H1 (cell line): ENCODE data around the gene SERAC1. TPM values are rescaled to one million over a fixed set of nuclear protein-coding genes. Genes with fewer than 3 reads are reported as not detected.
A peak's percentile ranks its signal among the peaks of the same experiment; 100 is the strongest.

ENCODE experiments used
- CTCF ChIA-PET: fragments of 300-600 bp; sonication (Branson Sonifier 250); formaldehyde crosslinking; loops from one replicate; lab custom pipeline; 2021; ENCODE audit not compliant: partially characterized antibody; lab: Charles Lee
- POLR2A ChIA-PET: fragments of 300-600 bp; sonication (Branson Sonifier 250); formaldehyde crosslinking; loops from one replicate; lab custom pipeline; 2021; ENCODE audit warnings: inconsistent platforms; ENCODE audit not compliant: partially characterized antibody; lab: Charles Lee
- DNase-seq, 2 experiments: peaks; one replicate each; pipeline versions ENCODE4 v3.0.0 to v3.0.0-alpha.2; 2010 to 2022; ENCODE audit warnings: low spot score in 2 of 2, low read depth in 1 of 2, mixed read lengths in 1 of 2
- FAIRE-seq: peaks from 2 replicates; lab custom pipeline; 2011; peaks lifted over from hg19 to GRCh38; lab: Jason Lieb, UNC
- H2AFZ ChIP-seq: 2 replicates; pipeline ENCODE4 v1.8.1; 2012; ENCODE audit warnings: low read length, inconsistent platforms
- H2AK5ac ChIP-seq: 2 replicates; pipeline ENCODE4 v1.6.1; 2013; ENCODE audit warnings: low read depth, low read length
- H2BK120ac ChIP-seq: replicated peaks from 2 replicates; pipeline ENCODE3; 2013; ENCODE audit warnings: low read depth, low read length, inconsistent platforms
- H2BK12ac ChIP-seq: 2 replicates; pipeline ENCODE4 v1.6.1; 2013; ENCODE audit warnings: low read depth, low read length
- H2BK15ac ChIP-seq: 2 replicates; pipeline ENCODE4 v1.6.1; 2013; ENCODE audit warnings: low read length
- H2BK20ac ChIP-seq: 2 replicates; pipeline ENCODE4 v1.6.1; 2013; ENCODE audit warnings: low read length
- H2BK5ac ChIP-seq: 2 replicates; pipeline ENCODE4 v1.6.1; 2013; ENCODE audit warnings: low read depth, low read length
- H3K14ac ChIP-seq: 2 replicates; pipeline ENCODE4 v1.6.1; 2013; ENCODE audit warnings: inconsistent platforms; ENCODE audit not compliant: insufficient read length
- H3K18ac ChIP-seq: 2 replicates; pipeline ENCODE4 v1.6.1; 2013; ENCODE audit warnings: low read length; ENCODE audit errors: extremely low read depth
- H3K23ac ChIP-seq: 2 replicates; pipeline ENCODE4 v1.6.1; 2013; ENCODE audit warnings: inconsistent platforms; ENCODE audit not compliant: insufficient read length
- H3K23me2 ChIP-seq: 2 replicates; pipeline ENCODE4 v1.6.1; 2013; ENCODE audit warnings: low read depth, low read length
- H3K27ac ChIP-seq: 2 replicates; pipeline ENCODE4 v1.6.1; 2011; ENCODE audit warnings: low read depth, low read length, inconsistent platforms
- H3K27me3 ChIP-seq, 4 experiments: replicated peaks in 1 of 4; 1 replicate in 1 of 4; 2 replicates in 3 of 4; pipeline versions ENCODE4 v1.6.1 to v1.8.1; 2011 to 2013; ENCODE audit warnings: low read length in 3 of 4, mild to moderate bottlenecking in 3 of 4, inconsistent platforms in 2 of 4, mixed read lengths in 2 of 4, moderate library complexity in 1 of 4; ENCODE audit not compliant: control insufficient read depth in 3 of 4, insufficient read depth in 3 of 4; ENCODE audit errors: extremely low read depth in 1 of 4
- H3K36me3 ChIP-seq, 4 experiments: 2 replicates each; pipeline versions ENCODE4 v1.6.1 to v1.8.1; 2011 to 2013; ENCODE audit warnings: mild to moderate bottlenecking in 4 of 4, low read length in 3 of 4, moderate library complexity in 2 of 4, control low read depth in 1 of 4, inconsistent platforms in 1 of 4; ENCODE audit not compliant: insufficient read depth in 4 of 4, control insufficient read depth in 2 of 4
- H3K4ac ChIP-seq: replicated peaks from 2 replicates; pipeline ENCODE3; 2013; ENCODE audit warnings: low read length, low read depth, mixed read lengths, inconsistent platforms; ENCODE audit not compliant: insufficient read length
- H3K4me1 ChIP-seq, 4 experiments: replicated peaks in 1 of 4; 1 replicate in 1 of 4; 2 replicates in 3 of 4; pipeline versions ENCODE4 v1.6.1 to v1.8.1; 2011 to 2013; ENCODE audit warnings: low read length in 3 of 4, inconsistent platforms in 2 of 4, mixed read lengths in 1 of 4; ENCODE audit not compliant: insufficient read depth in 4 of 4, control insufficient read depth in 3 of 4
- H3K4me2 ChIP-seq, 2 experiments: 2 replicates each; pipeline versions ENCODE4 v1.6.1 to v1.8.1; 2011 to 2013; ENCODE audit warnings: low read depth in 2 of 2, low read length in 2 of 2, control low read depth in 1 of 2, inconsistent platforms in 1 of 2, mild to moderate bottlenecking in 1 of 2; ENCODE audit not compliant: insufficient read depth in 1 of 2
- H3K4me3 ChIP-seq, 4 experiments: fragments of 200-600, 300-600 bp in 1 of 4; sonication (generic), shearing (Covaris generic), sonication (Bioruptor Twin) in 1 of 4; 2 replicates each; pipeline versions ENCODE4 v1.5.1 to v1.8.1; 2011 to 2016; ENCODE audit warnings: low read length in 4 of 4, low read depth in 3 of 4, control low read depth in 2 of 4, inconsistent platforms in 2 of 4, mild to moderate bottlenecking in 2 of 4, mixed read lengths in 1 of 4, moderate library complexity in 1 of 4; ENCODE audit not compliant: insufficient read depth in 2 of 4; ENCODE audit errors: extremely low read depth in 1 of 4
- H3K56ac ChIP-seq: replicated peaks from 2 replicates; pipeline ENCODE3; 2013; ENCODE audit warnings: low read depth, mild to moderate bottlenecking, mixed read lengths, low read length, inconsistent platforms; ENCODE audit not compliant: insufficient read length
- H3K79me1 ChIP-seq: 2 replicates; pipeline ENCODE4 v1.6.1; 2013; ENCODE audit warnings: low read depth, low read length, control low read depth
- H3K79me2 ChIP-seq, 2 experiments: 2 replicates each; pipeline versions ENCODE4 v1.6.1 to v1.8.1; 2012 to 2013; ENCODE audit warnings: low read length in 2 of 2, mild to moderate bottlenecking in 2 of 2, inconsistent platforms in 1 of 2; ENCODE audit not compliant: insufficient read depth in 2 of 2, control insufficient read depth in 1 of 2
- H3K9ac ChIP-seq, 4 experiments: replicated peaks in 1 of 4; 1 replicate in 1 of 4; 2 replicates in 3 of 4; pipeline versions ENCODE4 v1.6.1 to v1.8.1; 2011 to 2013; ENCODE audit warnings: low read depth in 3 of 4, low read length in 3 of 4, control low read depth in 2 of 4, mild to moderate bottlenecking in 2 of 4, moderate library complexity in 2 of 4, inconsistent platforms in 1 of 4; ENCODE audit errors: extremely low read depth in 1 of 4
- H3K9me3 ChIP-seq, 2 experiments: 2 replicates each; pipeline versions ENCODE4 v1.6.1 to v1.8.1; 2012 to 2013; ENCODE audit warnings: mild to moderate bottlenecking in 2 of 2, moderate library complexity in 2 of 2, control low read depth in 1 of 2, inconsistent platforms in 1 of 2, low read depth in 1 of 2, low read length in 1 of 2, mixed read lengths in 1 of 2; ENCODE audit not compliant: insufficient read depth in 2 of 2
- H4K20me1 ChIP-seq, 2 experiments: replicated peaks in 1 of 2; 2 replicates each; pipeline versions ENCODE3 to v1.8.1; 2011 to 2013; ENCODE audit warnings: inconsistent platforms in 2 of 2, low read length in 2 of 2, mild to moderate bottlenecking in 1 of 2; ENCODE audit not compliant: insufficient read depth in 2 of 2, control insufficient read depth in 1 of 2
- H4K5ac ChIP-seq: 2 replicates; pipeline ENCODE4 v1.6.1; 2013; ENCODE audit warnings: low read length, low read depth, mixed read lengths, inconsistent platforms; ENCODE audit not compliant: insufficient read length
- H4K8ac ChIP-seq: 2 replicates; pipeline ENCODE4 v1.8.0; 2013; ENCODE audit warnings: mild to moderate bottlenecking, moderate library complexity, low read length, inconsistent platforms; ENCODE audit not compliant: insufficient read depth; ENCODE audit errors: extremely low read depth
- H4K91ac ChIP-seq: replicated peaks from 2 replicates; pipeline ENCODE3; 2013; ENCODE audit warnings: low read length, mixed read lengths, inconsistent platforms; ENCODE audit not compliant: insufficient read length
- BRCA1 ChIP-seq: IDR thresholded peaks from 2 replicates; pipeline ENCODE4 v1.6.1; 2012; ENCODE audit warnings: low read depth, low read length, improper control_type of control experiment
- CHD2 ChIP-seq: IDR thresholded peaks from 2 replicates; pipeline ENCODE4 v1.6.1; 2012; ENCODE audit warnings: low read length, improper control_type of control experiment
- FOSL1 ChIP-seq: IDR thresholded peaks from 2 replicates; pipeline ENCODE4 v1.6.1; 2011; ENCODE audit warnings: mild to moderate bottlenecking, low read depth, low read length, moderate library complexity; ENCODE audit not compliant: insufficient read depth
- KDM5A ChIP-seq: fragments of 200-600 bp; IDR thresholded peaks from 2 replicates; pipeline ENCODE4 v1.7.1; 2012; ENCODE audit warnings: mild to moderate bottlenecking, low read length, inconsistent platforms, mixed read lengths
- POLR2AphosphoS5 ChIP-seq: IDR thresholded peaks from 2 replicates; pipeline ENCODE4 v1.6.1; 2011; ENCODE audit warnings: low read depth, low read length
- RXRA ChIP-seq: IDR thresholded peaks from 2 replicates; pipeline ENCODE4 v1.6.1; 2011; ENCODE audit warnings: low read depth, mild to moderate bottlenecking, low read length, moderate library complexity; ENCODE audit not compliant: insufficient read depth
- SP4 ChIP-seq: IDR thresholded peaks from 2 replicates; pipeline ENCODE4 v1.6.1; 2012; ENCODE audit warnings: low read length, inconsistent platforms
- SUZ12 ChIP-seq: fragments of 200-600 bp; sonication (generic); IDR thresholded peaks from 2 replicates; pipeline ENCODE4 v1.6.1; 2012; ENCODE audit warnings: mild to moderate bottlenecking, inconsistent platforms, low read length, moderate library complexity, mixed read lengths
- TCF12 ChIP-seq: IDR thresholded peaks from 2 replicates; pipeline ENCODE4 v1.6.1; 2011; ENCODE audit warnings: low read depth, mild to moderate bottlenecking, low read length
- WGBS, 2 experiments: shearing (Covaris generic) in 1 of 2; methylation state at CpG; one replicate each; pipeline versions ENCODE4 v1.1.6 to v1.1.7; 2013 to 2015; ENCODE audit warnings: low lambda C conversion rate in 2 of 2, mixed read lengths in 2 of 2, inconsistent platforms in 1 of 2, low coverage in 1 of 2, missing lambda C conversion rate in 1 of 2; ENCODE audit not compliant: insufficient replicate concordance in 2 of 2, insufficient coverage in 1 of 2, insufficient read length in 1 of 2; ENCODE audit errors: extremely low coverage in 1 of 2, missing lambda C conversion rate in 1 of 2; 5-methylcytosine and 5-hydroxymethylcytosine counted together
- polyA plus RNA-seq, 7 experiments: library from polyadenylated mRNA; depleted of rRNA in 3 of 7; stranded (reverse) in 5 of 7; unstranded in 2 of 7; fragments of >200 nt in 5 of 7; fragments of 200-250 nt in 2 of 7; gene quantifications; 1 replicate in 5 of 7; 2 replicates in 1 of 7; 4 replicates in 1 of 7; pipeline versions ENCODE4 v1.2.1 to v1.2.3, GENCODE V29; 2011 to 2013; ENCODE audit warnings: missing spikeins in 2 of 7, mixed read lengths in 2 of 7
- total RNA-seq: library from RNA; stranded (reverse); fragmentation: NEBNext Ultra II Directional; extraction: Animal tissue kit (Norgen Biotek cat#: 25700); gene quantifications from 2 replicates; pipeline ENCODE4 v1.2.1, GENCODE V29; 2021
- TF ChIP-seq, protein P1 (sequence below): IDR thresholded peaks from 2 replicates; pipeline ENCODE4 v1.6.1; 2011; ENCODE audit warnings: low read depth, mild to moderate bottlenecking, low read length; ENCODE audit not compliant: insufficient read depth
- TF ChIP-seq, protein P2 (sequence below): IDR thresholded peaks from 2 replicates; pipeline ENCODE4 v1.6.1; 2012; ENCODE audit warnings: low read length, inconsistent platforms

Gene SERAC1
- total and polyA plus RNA-seq, 2 of the 8 experiments (the other 6 are each of a cell fraction or from before 2014, with no cell fraction given), result 7.3 to 9.0 TPM

DNA sequence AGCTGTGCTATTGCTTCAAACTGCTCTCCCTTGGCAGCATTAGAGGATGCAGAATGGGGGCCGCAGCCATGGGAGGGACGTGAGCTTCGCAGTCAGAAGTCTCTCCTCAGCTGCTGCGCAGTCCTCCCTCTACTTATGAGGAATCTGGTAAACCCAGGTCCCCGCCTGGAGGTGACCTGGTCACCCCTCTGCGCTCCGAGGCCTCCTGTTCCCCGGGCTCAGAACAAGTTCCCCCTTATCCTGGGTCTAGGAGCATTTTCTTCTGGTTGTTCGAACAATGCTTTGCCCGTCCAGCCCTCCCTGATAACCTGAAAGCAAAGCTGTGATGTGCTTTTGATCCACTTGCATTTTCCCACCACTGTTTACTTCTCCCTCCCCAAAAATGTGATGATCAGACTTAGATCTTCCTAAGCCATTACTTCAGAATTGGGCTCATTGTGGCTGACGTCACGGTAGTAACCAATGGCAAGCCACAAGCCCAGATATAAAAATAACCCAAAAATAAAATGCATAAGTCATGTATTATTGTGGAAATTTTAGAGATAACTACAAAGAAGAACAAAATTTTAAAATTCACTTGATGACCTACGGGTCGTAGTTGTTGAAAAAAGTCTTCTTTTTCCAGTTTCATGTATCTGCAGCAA lies 80.7 kb downstream of the SERAC1 start:
- Histone ChIP-seq H3K79me2 (no peaks in the 10 kb centered on the region), H3K14ac (no peak overlapping the region), H3K27ac (no peak overlapping the region)
- TF ChIP-seq POLR2AphosphoS5, result no peak
- no peak for TF ChIP-seq SP4
- TF ChIP-seq, protein P1, sequence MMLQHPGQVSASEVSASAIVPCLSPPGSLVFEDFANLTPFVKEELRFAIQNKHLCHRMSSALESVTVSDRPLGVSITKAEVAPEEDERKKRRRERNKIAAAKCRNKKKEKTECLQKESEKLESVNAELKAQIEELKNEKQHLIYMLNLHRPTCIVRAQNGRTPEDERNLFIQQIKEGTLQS, result no peak
- no peak for TF ChIP-seq KDM5A
- no peak for TF ChIP-seq SUZ12
- no peak for TF ChIP-seq BRCA1
- TF ChIP-seq RXRA, result no peak
- TF ChIP-seq TCF12, result no peak
- TF ChIP-seq CHD2, result no peak
- TF ChIP-seq FOSL1, result no peak
- TF ChIP-seq, protein P2, sequence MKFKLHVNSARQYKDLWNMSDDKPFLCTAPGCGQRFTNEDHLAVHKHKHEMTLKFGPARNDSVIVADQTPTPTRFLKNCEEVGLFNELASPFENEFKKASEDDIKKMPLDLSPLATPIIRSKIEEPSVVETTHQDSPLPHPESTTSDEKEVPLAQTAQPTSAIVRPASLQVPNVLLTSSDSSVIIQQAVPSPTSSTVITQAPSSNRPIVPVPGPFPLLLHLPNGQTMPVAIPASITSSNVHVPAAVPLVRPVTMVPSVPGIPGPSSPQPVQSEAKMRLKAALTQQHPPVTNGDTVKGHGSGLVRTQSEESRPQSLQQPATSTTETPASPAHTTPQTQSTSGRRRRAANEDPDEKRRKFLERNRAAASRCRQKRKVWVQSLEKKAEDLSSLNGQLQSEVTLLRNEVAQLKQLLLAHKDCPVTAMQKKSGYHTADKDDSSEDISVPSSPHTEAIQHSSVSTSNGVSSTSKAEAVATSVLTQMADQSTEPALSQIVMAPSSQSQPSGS, result no peak

More for the DNA sequence above, 80.7 kb downstream of the SERAC1 start:
- Histone ChIP-seq H3K23me2 (no peaks in the 10 kb centered on the region), H2BK20ac (no peak overlapping the region), H4K20me1 (peaks cover 0 to 2% of the 10 kb centered on the region in 2 experiments), H3K9ac (no peak overlapping the region), H3K4me1 (no peaks in the 10 kb centered on the region), H3K4me2 (no peak overlapping the region), H3K23ac (no peak overlapping the region), H3K4ac (no peak overlapping the region), H3K4me3 (no peak overlapping the region), H4K5ac (no peak overlapping the region), H4K91ac (no peak overlapping the region), H2AK5ac (no peak overlapping the region), H3K9me3 (no peaks in the 10 kb centered on the region), H3K18ac (no peak overlapping the region), H4K8ac (peak overlapping the region; percentile 28; the same call in 1 of the 2 replicates), H2BK5ac (no peak overlapping the region), H3K27me3 (no peaks in the 10 kb centered on the region), H3K79me1 (no peaks in the 10 kb centered on the region; the same call in 1 of the 2 replicates), H2AFZ (no peak overlapping the region), H3K56ac (no peak overlapping the region), H3K36me3 (no peaks in the 10 kb centered on the region; a peak in 1 of 8 replicates), H2BK120ac (no peak overlapping the region), H2BK12ac (no peak overlapping the region), H2BK15ac (no peak overlapping the region)
- FAIRE-seq (no peak), DNase-seq (peak in 1 of 2 experiments; percentile 23)
- POLR2A ChIA-PET, result no interaction called here
- CTCF ChIA-PET, result interaction anchor here (0.6 to 4.5 kb wide), 4 partner anchors 12 to 107 kb away, joined by 4 to 22 read pairs (median 10); no protein-coding TSS in a partner anchor
- WGBS, 2 experiments, result 95% methylated on average over 14 of the region's 14 CpGs; no CpG with 5 or more reads in 1 of the 2 experiments
